ENCODE measurements around the gene ZNF865.
"Not testable (repeated sequence)": the region's sequence is repeated elsewhere in the genome, so short reads cannot be mapped to it uniquely, and the experiment has no call there.

Gene ZNF865

DNA sequence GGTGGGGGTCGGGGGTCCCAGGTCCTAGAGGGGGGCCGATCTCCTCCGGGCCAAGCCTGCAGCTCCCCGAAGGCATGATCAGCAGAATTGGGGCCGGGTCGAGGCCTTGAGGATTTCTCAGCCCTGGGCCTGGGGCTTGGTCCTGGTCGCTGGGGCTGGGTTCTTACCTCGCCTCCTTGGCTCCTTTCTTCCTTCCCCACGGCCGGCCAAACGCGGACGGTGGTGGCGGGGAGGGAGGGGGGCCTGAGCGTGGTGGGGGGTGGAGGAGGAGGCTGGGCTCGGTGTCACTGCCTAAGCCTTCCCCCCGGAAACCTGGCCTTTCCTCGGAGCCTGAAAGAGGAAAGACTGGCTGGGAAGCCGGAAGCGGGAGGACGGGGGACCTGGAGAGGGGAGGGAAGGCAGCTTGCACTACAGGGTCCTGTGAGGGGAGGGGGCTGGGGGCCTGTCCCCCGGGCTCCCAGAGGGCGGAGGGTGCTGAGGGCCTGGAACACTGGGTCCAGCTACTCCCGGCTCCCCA lies 24.8 kb upstream of the ZNF865 start, which contains the start of gene ZNF579:
ZNF579 (minus strand) TSS at position 221 of the 517 bp plus-strand sequence. CDS start 1,209 bp downstream, outside the sequence.
- peaks cover 31% of the 10 kb centered on the region for H3K4me1 Mint-ChIP-seq
- peak; percentile 68 for ATAC-seq (replicated peaks; ENCODE audit: extremely low read depth, poor library complexity, severe bottlenecking)

DNA sequence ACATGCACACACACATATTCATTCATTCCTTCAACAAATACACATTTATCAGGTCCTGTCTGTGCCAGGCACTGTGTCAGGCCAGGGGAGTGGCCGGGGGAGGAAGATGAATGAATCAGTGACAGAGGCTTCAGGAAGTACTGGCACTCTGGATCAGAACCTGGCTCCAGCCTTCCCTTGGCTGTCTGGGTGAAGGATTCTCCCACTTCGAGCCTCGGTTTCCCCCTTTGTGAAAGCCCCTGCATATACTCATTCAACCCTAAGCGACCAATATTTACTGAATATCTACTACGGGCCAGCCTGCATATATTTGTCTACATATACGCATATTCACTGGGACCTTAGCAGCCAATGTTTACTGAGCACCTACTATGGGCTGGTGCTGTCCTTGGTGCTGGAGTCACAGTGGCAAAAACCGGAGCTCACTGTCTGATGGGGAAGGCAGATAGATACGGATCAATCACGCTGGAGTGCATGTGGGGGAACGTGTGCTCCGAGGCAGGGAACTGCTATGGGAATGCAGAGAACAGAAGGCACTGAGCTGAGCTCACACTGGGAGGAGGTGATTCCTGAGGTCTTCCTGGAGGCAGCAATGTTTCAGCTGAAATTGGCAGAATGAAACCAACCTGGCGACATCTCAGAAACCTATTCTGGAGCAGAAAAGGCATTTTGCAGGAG lies 24.2 kb upstream of the ZNF865 start:
- H3K9me3 Mint-ChIP-seq, result no peaks in the 10 kb centered on the region
- no peaks in the 10 kb centered on the region for H3K27me3 Mint-ChIP-seq
- H3K36me3 Mint-ChIP-seq (ENCODE audit: insufficient read depth), result peaks cover 15% of the 10 kb centered on the region
- peak overlapping the region; percentile 91 for H3K27ac Mint-ChIP-seq (ENCODE audit: low read depth)
- H3K4me3 Mint-ChIP-seq, result peak overlapping the region; percentile 85
- no peak for ATAC-seq (replicated peaks; ENCODE audit: extremely low read depth, poor library complexity, severe bottlenecking)
- no peak for DNase-seq (ENCODE audit: low spot score in 2 of 2)
- H3K4me1 Mint-ChIP-seq, result peaks cover 37% of the 10 kb centered on the region

More for the DNA sequence above, 24.8 kb upstream of the ZNF865 start, which contains the start of gene ZNF579:
- H3K27me3 Mint-ChIP-seq, result no peaks in the 10 kb centered on the region
- H3K36me3 Mint-ChIP-seq (ENCODE audit: insufficient read depth), result peaks cover 15% of the 10 kb centered on the region
- peak within 1 kb of the TSS; percentile 85 for H3K4me3 Mint-ChIP-seq
- peak within 1 kb of the TSS; percentile 91 for H3K27ac Mint-ChIP-seq (ENCODE audit: low read depth)
- no peaks in the 10 kb centered on the region for H3K9me3 Mint-ChIP-seq
- peak; percentile 38 to 53 for DNase-seq (ENCODE audit: low spot score in 2 of 2)

DNA sequence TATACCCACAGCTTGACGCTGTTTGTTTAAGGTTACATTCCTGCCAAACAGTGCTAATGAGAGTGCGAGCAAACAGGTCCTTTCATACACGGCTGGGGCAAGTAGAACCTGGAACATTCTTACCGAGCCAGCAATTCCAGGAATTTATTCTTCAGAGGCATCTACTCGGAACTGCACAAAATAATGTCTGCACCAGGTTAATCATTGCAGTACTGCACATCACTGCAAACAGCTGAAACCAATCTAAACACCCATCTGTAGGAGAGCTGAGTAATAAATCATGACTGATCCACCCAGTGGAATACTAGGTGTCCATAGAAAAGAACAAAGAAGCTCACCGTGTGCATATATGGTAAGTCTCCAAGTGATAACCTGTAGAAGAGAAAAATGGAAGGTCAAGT lies 23.6 kb upstream of the ZNF865 start:
- Mint-ChIP-seq H3K27ac (ENCODE audit: low read depth) (peak overlapping the region; percentile 91), H3K27me3 (no peaks in the 10 kb centered on the region), H3K4me3 (peak overlapping the region; percentile 85), H3K9me3 (no peaks in the 10 kb centered on the region), H3K4me1 (peaks cover 42% of the 10 kb centered on the region), H3K36me3 (ENCODE audit: insufficient read depth) (peaks cover 15% of the 10 kb centered on the region)
- DNase-seq (ENCODE audit: low spot score in 2 of 2), result no peak
- ATAC-seq (replicated peaks; ENCODE audit: extremely low read depth, poor library complexity, severe bottlenecking), result no peak

DNA sequence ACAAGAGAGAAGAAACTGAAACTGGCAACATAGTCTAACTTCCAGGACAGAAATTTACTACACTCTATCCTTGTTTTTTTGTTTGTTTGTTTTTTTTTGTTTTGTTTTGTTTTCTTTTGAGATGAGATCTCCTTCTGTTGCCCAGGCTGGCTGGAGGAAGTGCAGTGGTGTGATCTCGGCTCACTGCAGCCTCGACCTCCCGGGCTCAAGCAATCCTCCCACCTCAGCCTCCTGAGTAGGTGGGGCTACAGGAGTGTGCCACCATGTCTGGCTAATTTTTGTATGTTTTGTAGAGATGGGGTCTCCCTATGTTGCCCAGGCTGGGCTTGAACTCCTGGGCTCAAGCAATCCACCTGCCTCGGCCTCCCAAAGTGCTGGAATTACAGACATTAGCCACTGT lies 23.2 kb upstream of the ZNF865 start:
- peaks cover 47% of the 10 kb centered on the region for H3K4me1 Mint-ChIP-seq
- H3K9me3 Mint-ChIP-seq; DNase-seq (ENCODE audit: low spot score in 2 of 2); ATAC-seq (replicated peaks; ENCODE audit: extremely low read depth, poor library complexity, severe bottlenecking); H3K27me3 Mint-ChIP-seq; H3K4me3 Mint-ChIP-seq; H3K27ac Mint-ChIP-seq (ENCODE audit: low read depth): not testable (repeated sequence)
- peaks cover 12% of the 10 kb centered on the region for H3K36me3 Mint-ChIP-seq (ENCODE audit: insufficient read depth)

DNA sequence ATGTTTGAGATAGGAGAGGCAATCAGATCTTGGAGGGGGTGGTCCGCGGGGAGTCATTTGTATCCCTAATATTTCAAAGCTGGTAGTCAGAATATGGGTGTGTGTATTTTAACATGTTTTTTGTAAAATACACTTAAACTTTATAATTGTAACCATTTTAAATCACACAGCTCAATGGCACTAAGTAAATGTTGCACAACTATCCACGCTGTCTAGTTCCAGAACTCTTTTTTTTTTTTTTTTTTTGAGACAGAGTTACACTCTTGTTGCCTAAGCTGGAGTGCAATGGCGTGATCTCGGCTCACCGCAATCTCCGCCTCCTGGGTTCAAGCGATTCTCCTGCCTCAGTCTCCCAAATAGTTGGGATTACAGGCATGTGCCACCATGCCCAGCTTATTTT lies 21.6 kb upstream of the ZNF865 start:
- not testable (repeated sequence) for ATAC-seq (replicated peaks; ENCODE audit: extremely low read depth, poor library complexity, severe bottlenecking); H3K4me3 Mint-ChIP-seq; H3K27ac Mint-ChIP-seq (ENCODE audit: low read depth); H3K9me3 Mint-ChIP-seq; DNase-seq (ENCODE audit: low spot score in 2 of 2); H3K27me3 Mint-ChIP-seq
- Mint-ChIP-seq H3K36me3 (ENCODE audit: insufficient read depth) (peaks cover 11% of the 10 kb centered on the region), H3K4me1 (peaks cover 49% of the 10 kb centered on the region)

DNA sequence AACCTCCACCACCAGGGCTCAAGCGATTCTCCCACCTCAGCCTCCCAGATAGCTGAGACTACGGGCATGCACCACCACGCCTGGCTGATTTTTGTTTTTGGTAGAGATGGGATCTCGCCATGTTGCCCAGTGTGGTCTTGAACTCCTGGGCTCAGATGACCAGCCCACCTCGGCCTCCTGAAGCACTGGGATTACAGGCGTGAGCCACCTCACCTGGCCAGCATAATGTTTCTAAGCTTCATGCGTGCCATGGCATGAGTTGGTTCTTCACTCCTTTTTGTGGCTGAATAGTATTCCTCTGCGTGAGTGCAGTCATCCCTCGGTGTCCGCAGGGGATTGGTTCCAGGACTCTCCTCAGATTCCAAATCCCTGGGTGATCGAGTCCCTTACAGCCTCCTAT lies 20.6 kb upstream of the ZNF865 start:
- DNase-seq (ENCODE audit: low spot score in 2 of 2) (no peak), ATAC-seq (replicated peaks; ENCODE audit: extremely low read depth, poor library complexity, severe bottlenecking) (no peak)
- H3K27ac Mint-ChIP-seq (ENCODE audit: low read depth), result peak overlapping the region; percentile 25
- H3K27me3 Mint-ChIP-seq, result no peaks in the 10 kb centered on the region
- H3K36me3 Mint-ChIP-seq (ENCODE audit: insufficient read depth), result peaks cover 9% of the 10 kb centered on the region
- peak overlapping the region; percentile 54 for H3K4me3 Mint-ChIP-seq
- H3K4me1 Mint-ChIP-seq, result peaks cover 44% of the 10 kb centered on the region
- H3K9me3 Mint-ChIP-seq, result no peaks in the 10 kb centered on the region

DNA sequence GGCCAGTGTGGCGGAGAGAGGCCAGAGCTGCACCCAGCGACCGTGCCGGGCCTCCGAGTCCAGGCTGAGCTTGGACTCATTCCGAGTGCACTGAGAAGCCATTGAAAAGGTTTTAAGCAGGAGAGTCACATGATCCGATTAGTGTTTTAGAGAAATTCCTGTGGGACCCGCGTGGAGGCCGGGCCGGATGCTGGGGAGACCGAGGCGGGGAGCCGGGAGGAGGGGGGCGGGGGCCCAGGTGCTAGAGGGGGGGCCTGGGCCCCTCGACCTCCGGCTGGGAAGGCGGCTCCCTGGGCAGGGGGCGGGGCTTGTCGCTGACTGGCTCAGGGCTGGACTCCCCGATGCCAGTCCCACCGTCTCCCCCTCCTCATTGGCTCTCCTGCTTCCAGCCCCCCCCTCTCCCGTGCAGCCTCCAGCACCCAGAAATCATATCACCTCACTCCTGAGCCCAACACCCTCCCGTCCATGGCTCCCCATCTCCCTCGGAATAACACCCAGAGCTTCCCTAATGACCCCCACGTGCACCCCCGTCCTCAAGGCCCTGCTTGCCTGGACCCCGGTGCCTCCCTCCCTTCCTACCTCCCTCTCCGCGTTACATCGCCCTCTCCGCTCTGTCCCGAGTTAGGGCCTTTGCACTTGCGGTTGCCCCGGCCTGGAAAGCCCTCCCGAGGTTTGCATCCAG lies 19.6 kb upstream of the ZNF865 start:
- Mint-ChIP-seq H3K27ac (ENCODE audit: low read depth) (peak overlapping the region; percentile 25), H3K4me3 (peak overlapping the region; percentile 54), H3K4me1 (peaks cover 42% of the 10 kb centered on the region), H3K27me3 (no peaks in the 10 kb centered on the region), H3K9me3 (no peaks in the 10 kb centered on the region), H3K36me3 (ENCODE audit: insufficient read depth) (peaks cover 5% of the 10 kb centered on the region)
- ATAC-seq (replicated peaks; ENCODE audit: extremely low read depth, poor library complexity, severe bottlenecking) (no peak), DNase-seq (ENCODE audit: low spot score in 2 of 2) (no peak)

DNA sequence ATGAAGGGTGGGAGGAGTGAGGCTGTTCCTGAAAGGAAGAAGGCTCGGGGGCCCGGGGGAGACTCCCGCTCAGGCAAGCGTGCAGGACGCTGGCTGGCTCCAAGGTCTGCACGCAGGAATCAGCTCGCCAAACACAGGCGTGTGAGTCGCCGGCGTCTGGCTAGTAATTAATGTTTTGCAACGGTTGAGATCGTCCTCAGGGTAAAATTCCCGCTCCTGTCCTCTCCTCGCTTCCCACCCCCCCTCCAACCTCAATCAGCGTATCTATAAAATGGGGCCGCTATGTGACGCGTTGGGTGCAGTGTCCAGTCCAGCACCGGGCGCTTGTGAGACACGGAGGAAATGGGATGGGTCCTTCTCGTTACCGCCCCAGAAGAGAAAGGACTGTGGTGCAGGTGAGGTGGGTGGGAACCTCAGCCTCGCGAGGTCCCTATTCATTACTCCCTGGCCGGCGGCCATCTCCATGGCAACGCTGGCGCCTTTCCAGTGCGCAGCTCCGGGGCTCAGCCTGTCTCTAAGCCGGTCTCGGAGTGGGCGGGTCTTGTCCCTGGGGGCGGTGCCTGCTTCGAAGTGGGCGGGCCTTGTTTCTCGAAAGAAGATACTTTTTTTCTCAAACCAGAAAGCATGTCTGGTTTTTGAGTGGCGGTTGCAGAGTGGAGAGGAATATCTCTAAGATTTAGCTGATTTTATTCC lies 18.3 kb upstream of the ZNF865 start:
- H3K36me3 Mint-ChIP-seq (ENCODE audit: insufficient read depth), result peaks cover 2% of the 10 kb centered on the region
- peaks cover 30% of the 10 kb centered on the region for H3K4me1 Mint-ChIP-seq
- DNase-seq (ENCODE audit: low spot score in 2 of 2) (peak; percentile 91 to 95), ATAC-seq (replicated peaks; ENCODE audit: extremely low read depth, poor library complexity, severe bottlenecking) (peak; percentile 99)
- H3K27ac Mint-ChIP-seq (ENCODE audit: low read depth), result no peak overlapping the region
- peak overlapping the region; percentile 54 for H3K4me3 Mint-ChIP-seq
- no peaks in the 10 kb centered on the region for H3K27me3 Mint-ChIP-seq
- no peaks in the 10 kb centered on the region for H3K9me3 Mint-ChIP-seq

DNA sequence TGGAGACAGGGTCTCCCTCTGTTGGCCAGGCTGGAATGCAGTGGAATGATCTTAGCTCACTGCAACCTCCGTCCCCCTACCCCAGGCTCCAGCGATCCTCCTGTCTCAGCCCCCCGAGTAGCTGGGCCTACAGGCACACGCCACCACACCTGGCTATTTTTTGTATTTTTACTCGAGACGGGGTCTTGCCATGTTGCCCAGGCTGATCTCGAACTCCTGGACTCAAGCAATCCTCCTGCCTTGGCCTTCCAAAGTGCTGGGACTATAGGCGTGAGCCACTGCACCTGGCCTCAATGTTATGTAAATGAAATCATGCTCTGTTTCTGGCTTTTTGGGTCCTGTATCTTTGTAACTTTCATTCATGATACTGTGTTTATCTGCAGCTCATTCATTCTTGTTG lies 16.7 kb upstream of the ZNF865 start:
- DNase-seq (ENCODE audit: low spot score in 2 of 2) (no peak), ATAC-seq (replicated peaks; ENCODE audit: extremely low read depth, poor library complexity, severe bottlenecking) (no peak)
- Mint-ChIP-seq H3K4me1 (peaks cover 29% of the 10 kb centered on the region), H3K36me3 (ENCODE audit: insufficient read depth) (peaks cover 2% of the 10 kb centered on the region), H3K27ac (ENCODE audit: low read depth) (no peak overlapping the region), H3K9me3 (no peaks in the 10 kb centered on the region), H3K4me3 (no peak overlapping the region), H3K27me3 (no peaks in the 10 kb centered on the region)

DNA sequence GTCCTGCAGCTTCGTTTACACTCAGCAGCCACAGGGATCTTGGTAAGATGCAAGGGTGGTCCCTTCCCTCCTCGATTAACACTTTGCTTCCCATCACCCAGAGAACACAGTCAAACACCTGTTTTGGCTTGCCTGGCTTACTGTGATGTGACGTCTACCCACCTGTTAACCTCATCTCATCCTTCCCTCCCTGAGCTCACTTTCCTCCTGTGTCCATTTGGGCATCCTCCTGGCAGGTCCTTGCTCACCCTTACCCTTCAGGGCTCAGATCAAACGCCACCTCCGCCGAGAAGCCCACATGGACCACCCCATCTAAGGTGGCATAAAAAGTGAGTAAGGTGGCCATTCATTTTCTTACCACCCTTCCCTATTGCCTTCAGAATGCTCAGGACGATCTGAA lies 15.3 kb upstream of the ZNF865 start:
- DNase-seq (ENCODE audit: low spot score in 2 of 2) (no peak), ATAC-seq (replicated peaks; ENCODE audit: extremely low read depth, poor library complexity, severe bottlenecking) (no peak)
- no peak overlapping the region for H3K27ac Mint-ChIP-seq (ENCODE audit: low read depth)
- H3K4me3 Mint-ChIP-seq, result no peak overlapping the region
- peaks cover 2% of the 10 kb centered on the region for H3K36me3 Mint-ChIP-seq (ENCODE audit: insufficient read depth)
- H3K9me3 Mint-ChIP-seq, result no peaks in the 10 kb centered on the region
- peaks cover 28% of the 10 kb centered on the region for H3K4me1 Mint-ChIP-seq
- H3K27me3 Mint-ChIP-seq, result no peaks in the 10 kb centered on the region

DNA sequence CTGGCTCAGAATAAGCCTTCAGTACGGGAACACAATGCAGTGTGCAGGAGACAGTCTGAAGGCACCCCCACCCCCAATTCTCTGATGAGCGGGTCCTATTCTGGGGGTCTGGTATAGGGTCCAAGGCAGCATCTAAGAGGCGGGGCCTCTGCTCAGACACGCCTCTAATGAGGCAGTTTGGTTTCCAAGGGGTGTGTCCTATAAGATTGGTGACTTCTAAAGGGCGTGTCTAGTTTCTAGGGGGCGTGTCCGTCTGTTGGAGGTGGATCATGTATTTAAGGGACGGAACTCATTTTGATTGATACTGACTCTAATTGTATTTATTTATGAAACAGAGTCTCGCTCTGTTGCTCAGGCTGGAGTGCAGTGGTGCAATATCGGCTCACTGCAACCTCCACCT lies 14.8 kb upstream of the ZNF865 start:
- ATAC-seq (replicated peaks; ENCODE audit: extremely low read depth, poor library complexity, severe bottlenecking) (no peak), DNase-seq (ENCODE audit: low spot score in 2 of 2) (no peak)
- peaks cover 23% of the 10 kb centered on the region for H3K4me1 Mint-ChIP-seq
- H3K27ac Mint-ChIP-seq (ENCODE audit: low read depth), result no peak overlapping the region
- H3K9me3 Mint-ChIP-seq, result no peaks in the 10 kb centered on the region
- peaks cover 4% of the 10 kb centered on the region for H3K36me3 Mint-ChIP-seq (ENCODE audit: insufficient read depth)
- H3K4me3 Mint-ChIP-seq, result no peak overlapping the region
- no peaks in the 10 kb centered on the region for H3K27me3 Mint-ChIP-seq

DNA sequence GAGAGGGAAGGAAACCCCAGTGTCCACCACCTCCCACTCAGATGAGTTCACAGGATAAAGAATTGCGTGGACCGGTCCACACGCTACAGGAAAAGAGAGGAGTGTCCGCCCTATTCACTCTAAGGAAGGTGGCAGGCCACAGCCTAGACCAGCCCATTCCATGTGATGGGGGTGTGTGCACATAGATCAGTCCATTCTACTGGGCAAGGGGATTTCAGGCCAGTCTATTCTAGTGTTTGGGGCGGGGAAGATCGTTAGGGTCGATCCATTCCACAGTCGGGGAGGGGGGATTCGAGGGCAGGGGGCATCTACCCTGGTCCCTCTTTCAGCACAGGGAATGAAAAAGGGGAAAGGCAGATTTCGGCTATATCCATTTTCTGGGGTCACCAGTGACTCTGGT lies 13.9 kb upstream of the ZNF865 start:
- H3K36me3 Mint-ChIP-seq (ENCODE audit: insufficient read depth), result peaks cover 5% of the 10 kb centered on the region
- H3K27me3 Mint-ChIP-seq, result no peaks in the 10 kb centered on the region
- H3K4me1 Mint-ChIP-seq, result peaks cover 14% of the 10 kb centered on the region
- H3K4me3 Mint-ChIP-seq, result no peak overlapping the region
- H3K27ac Mint-ChIP-seq (ENCODE audit: low read depth), result no peak overlapping the region
- no peak for ATAC-seq (replicated peaks; ENCODE audit: extremely low read depth, poor library complexity, severe bottlenecking)
- H3K9me3 Mint-ChIP-seq, result no peaks in the 10 kb centered on the region
- DNase-seq (ENCODE audit: low spot score in 2 of 2), result no peak
